ENCODE measurements around the gene TXNRD1.
"Not testable (repeated sequence)": the region's sequence is repeated elsewhere in the genome, so short reads cannot be mapped to it uniquely, and the experiment has no call there.

Gene TXNRD1

GRCh38 chr12:104394086-104394485, 178.5 kb downstream of the TXNRD1 start:
- not testable (repeated sequence) for FAIRE-seq

More at GRCh38 chr12:104394086-104394485, 178.5 kb downstream of the TXNRD1 start:
- not testable (repeated sequence) for DNase-seq (ENCODE audit: low spot score)
